CD4-positive, alpha-beta memory T cell (primary cell): Measurements from ENCODE around the gene GABRB2. TPM values are rescaled to one million over a fixed set of nuclear protein-coding genes. Genes with fewer than 3 reads are reported as not detected.

Experiments used
- CTCF ChIA-PET: fragments of 350-600 bp; sonication (Branson Sonifier 250); formaldehyde crosslinking; loops from one replicate; lab custom pipeline; 2021; ENCODE audit warnings: inconsistent platforms; ENCODE audit not compliant: partially characterized antibody; lab: Charles Lee
- POLR2A ChIA-PET: fragments of 350-600 bp; sonication (Branson Sonifier 250); formaldehyde crosslinking; loops from one replicate; lab custom pipeline; 2021; ENCODE audit not compliant: partially characterized antibody; lab: Charles Lee
- DNase-seq, 5 donors: peaks; one replicate each; pipeline versions ENCODE4 v3.0.0 to v3.0.0-alpha.2; 2020 to 2022; ENCODE audit warnings: mixed read lengths in 1 of 5
- H3K27ac ChIP-seq: one replicate; pipeline ENCODE4 v1.7.0; 2013; ENCODE audit warnings: low read depth, low read length
- H3K27me3 ChIP-seq: 2 replicates; pipeline ENCODE4 v1.7.0; 2013; ENCODE audit warnings: mild to moderate bottlenecking, low read length, moderate library complexity; ENCODE audit not compliant: insufficient read depth
- H3K36me3 ChIP-seq: 2 replicates; pipeline ENCODE4 v1.7.0; 2013; ENCODE audit warnings: mild to moderate bottlenecking, low read length, moderate library complexity; ENCODE audit not compliant: insufficient read depth
- H3K4me1 ChIP-seq: 2 replicates; pipeline ENCODE4 v1.7.0; 2013; ENCODE audit warnings: mild to moderate bottlenecking, low read length, moderate library complexity; ENCODE audit not compliant: insufficient read depth
- H3K4me3 ChIP-seq, 2 donors: one replicate each; pipeline ENCODE4 v1.7.0; 2013; ENCODE audit warnings: low read length in 2 of 2, mild to moderate bottlenecking in 1 of 2
- H3K9me3 ChIP-seq, 2 donors: one replicate each; pipeline ENCODE4 v1.7.0; 2013; ENCODE audit warnings: low read length in 2 of 2, control low read depth in 1 of 2; ENCODE audit not compliant: control insufficient read depth in 1 of 2
- H3K27ac Mint-ChIP-seq, 7 donors: one replicate each; pipeline ENCODE4 v1.8.0; 2020 to 2021; ENCODE audit warnings: mixed read lengths in 7 of 7, mild to moderate bottlenecking in 6 of 7, inconsistent platforms in 3 of 7, moderate library complexity in 3 of 7
- H3K27me3 Mint-ChIP-seq, 2 donors: one replicate each; pipeline ENCODE4 v1.8.0; 2020 to 2021; ENCODE audit warnings: mixed read lengths in 2 of 2
- H3K36me3 Mint-ChIP-seq, 2 donors: one replicate each; pipeline ENCODE4 v1.8.0; 2020 to 2021; ENCODE audit warnings: mixed read lengths in 2 of 2, inconsistent platforms in 1 of 2, mild to moderate bottlenecking in 1 of 2
- H3K4me1 Mint-ChIP-seq, 4 donors: one replicate each; pipeline ENCODE4 v1.8.0; 2020 to 2021; ENCODE audit warnings: mixed read lengths in 4 of 4, mild to moderate bottlenecking in 1 of 4
- H3K4me3 Mint-ChIP-seq, 8 donors: one replicate each; pipeline ENCODE4 v1.8.0; 2020 to 2021; ENCODE audit warnings: mixed read lengths in 8 of 8, mild to moderate bottlenecking in 7 of 8, moderate library complexity in 6 of 8, inconsistent platforms in 3 of 8
- H3K9me3 Mint-ChIP-seq, 8 donors: one replicate each; pipeline ENCODE4 v1.8.0; 2020 to 2021; ENCODE audit warnings: mixed read lengths in 8 of 8, mild to moderate bottlenecking in 5 of 8, inconsistent platforms in 3 of 8, moderate library complexity in 1 of 8
- intact Hi-C: fragments of 100-400 bp; cut with micrococcal nuclease; formaldehyde crosslinking; loops from one replicate; pipeline ENCODE4 v1.15.1; 2023
- polyA plus RNA-seq, 2 donors: library from polyadenylated mRNA; unstranded; fragments of 300-500 nt; fragmentation: Illumina TruSeq; gene quantifications; one replicate each; pipeline ENCODE4 v1.2.3, GENCODE V29; 2021
- total RNA-seq, 2 experiments: library from RNA; stranded (reverse); gene quantifications; one replicate each; pipeline ENCODE4 v1.2.3, GENCODE V29; 2021

GABRB2 gene
- total and polyA plus RNA-seq, 4 experiments from 2014 or later = not detected

- Histone ChIP-seq H3K27me3 (no peaks in the 10 kb centered on the region), H3K9me3 (no peaks in the 10 kb centered on the region), H3K4me3 (no peak overlapping the region), H3K36me3 (no peaks in the 10 kb centered on the region), H3K27ac (no peak overlapping the region), H3K4me1 (no peaks in the 10 kb centered on the region)
- H3K27ac Mint-ChIP-seq = no peak overlapping the region
- no peaks in the 10 kb centered on the region for H3K36me3 Mint-ChIP-seq
- H3K4me1 Mint-ChIP-seq = no peaks in the 10 kb centered on the region
- no peak overlapping the region for H3K4me3 Mint-ChIP-seq
- ChIA-PET POLR2A (no interaction called here), CTCF (no interaction called here)
- peaks cover 0 to 3% (median 0%) of the 10 kb centered on the region in 8 donors for H3K9me3 Mint-ChIP-seq
- intact Hi-C loops = no loop called here
- DNase-seq = no peak
- no peaks in the 10 kb centered on the region for H3K27me3 Mint-ChIP-seq
Observed at GRCh38 chr5:161391724-161392123, 154.8 kb downstream of the GABRB2 start.

GRCh38 chr5:161391016-161391415 is 155.5 kb downstream of the GABRB2 start:
- no peaks in the 10 kb centered on the region for H3K36me3 ChIP-seq
- H3K4me3 ChIP-seq = no peak overlapping the region
- no peak for DNase-seq
- ChIA-PET POLR2A (no interaction called here), CTCF (no interaction called here)
- no peak overlapping the region for H3K4me3 Mint-ChIP-seq
- no peaks in the 10 kb centered on the region for H3K27me3 Mint-ChIP-seq
- no peaks in the 10 kb centered on the region for H3K36me3 Mint-ChIP-seq
- H3K27ac Mint-ChIP-seq = no peak overlapping the region
- no peaks in the 10 kb centered on the region for H3K9me3 ChIP-seq
- H3K27ac ChIP-seq = no peak overlapping the region
- no peaks in the 10 kb centered on the region for H3K4me1 Mint-ChIP-seq
- H3K9me3 Mint-ChIP-seq = peaks cover 0 to 3% (median 0%) of the 10 kb centered on the region in 8 donors
- no peaks in the 10 kb centered on the region for H3K4me1 ChIP-seq
- intact Hi-C loops = no loop called here
- H3K27me3 ChIP-seq = no peaks in the 10 kb centered on the region

- ChIA-PET CTCF (no interaction called here), POLR2A (no interaction called here)
- no peaks in the 10 kb centered on the region for H3K36me3 ChIP-seq
- Mint-ChIP-seq H3K4me3 (no peak overlapping the region), H3K36me3 (no peaks in the 10 kb centered on the region), H3K27me3 (no peaks in the 10 kb centered on the region), H3K4me1 (no peaks in the 10 kb centered on the region), H3K27ac (no peak overlapping the region), H3K9me3 (peaks cover 0 to 2% (median 0%) of the 10 kb centered on the region in 8 donors)
- no peak overlapping the region for H3K27ac ChIP-seq
- no peaks in the 10 kb centered on the region for H3K27me3 ChIP-seq
- intact Hi-C loops = no loop called here
- H3K9me3 ChIP-seq = no peaks in the 10 kb centered on the region
- H3K4me1 ChIP-seq = no peaks in the 10 kb centered on the region
- no peak for DNase-seq
- H3K4me3 ChIP-seq = no peak overlapping the region
Observed at GRCh38 chr5:161387121-161387520, 159.4 kb downstream of the GABRB2 start.

- no peaks in the 10 kb centered on the region for H3K36me3 ChIP-seq
- no peaks in the 10 kb centered on the region for H3K27me3 Mint-ChIP-seq
- H3K9me3 Mint-ChIP-seq = no peaks in the 10 kb centered on the region
- DNase-seq = no peak
- H3K9me3 ChIP-seq = no peaks in the 10 kb centered on the region
- H3K27ac ChIP-seq = no peak overlapping the region
- no peak overlapping the region for H3K4me3 ChIP-seq
- ChIA-PET CTCF (no interaction called here), POLR2A (no interaction called here)
- no peaks in the 10 kb centered on the region for H3K4me1 ChIP-seq
- no peaks in the 10 kb centered on the region for H3K27me3 ChIP-seq
- no peak overlapping the region for H3K4me3 Mint-ChIP-seq
- H3K4me1 Mint-ChIP-seq = no peaks in the 10 kb centered on the region
- intact Hi-C loops = no loop called here
- H3K27ac Mint-ChIP-seq = no peak overlapping the region
- H3K36me3 Mint-ChIP-seq = no peaks in the 10 kb centered on the region
Observed at GRCh38 chr5:161385027-161385426, 161.5 kb downstream of the GABRB2 start.

- H3K4me3 Mint-ChIP-seq = no peak overlapping the region
- H3K4me1 Mint-ChIP-seq = no peaks in the 10 kb centered on the region
- H3K27me3 Mint-ChIP-seq = no peaks in the 10 kb centered on the region
- no peaks in the 10 kb centered on the region for H3K4me1 ChIP-seq
- no peaks in the 10 kb centered on the region for H3K9me3 ChIP-seq
- no peak for DNase-seq
- no peaks in the 10 kb centered on the region for H3K9me3 Mint-ChIP-seq
- H3K4me3 ChIP-seq = no peak overlapping the region
- ChIA-PET CTCF (no interaction called here), POLR2A (no interaction called here)
- H3K36me3 Mint-ChIP-seq = no peaks in the 10 kb centered on the region
- H3K27ac Mint-ChIP-seq = no peak overlapping the region
- intact Hi-C loops = no loop called here
- H3K27ac ChIP-seq = no peak overlapping the region
- H3K36me3 ChIP-seq = no peaks in the 10 kb centered on the region
- no peaks in the 10 kb centered on the region for H3K27me3 ChIP-seq
Observed at GRCh38 chr5:161382685-161383084, 163.8 kb downstream of the GABRB2 start.

- H3K27me3 Mint-ChIP-seq = no peaks in the 10 kb centered on the region
- DNase-seq = no peak
- no peaks in the 10 kb centered on the region for H3K27me3 ChIP-seq
- no peaks in the 10 kb centered on the region for H3K36me3 ChIP-seq
- intact Hi-C loops = no loop called here
- no peak overlapping the region for H3K27ac Mint-ChIP-seq
- H3K9me3 Mint-ChIP-seq = no peaks in the 10 kb centered on the region
- no peak overlapping the region for H3K4me3 ChIP-seq
- H3K4me3 Mint-ChIP-seq = no peak overlapping the region
- POLR2A ChIA-PET = no interaction called here
- no peaks in the 10 kb centered on the region for H3K4me1 ChIP-seq
- CTCF ChIA-PET = no interaction called here
- no peak overlapping the region for H3K27ac ChIP-seq
- no peaks in the 10 kb centered on the region for H3K9me3 ChIP-seq
- no peaks in the 10 kb centered on the region for H3K36me3 Mint-ChIP-seq
- H3K4me1 Mint-ChIP-seq = no peaks in the 10 kb centered on the region
Observed at GRCh38 chr5:161380486-161380885, 166.0 kb downstream of the GABRB2 start.

- Histone ChIP-seq H3K9me3 (no peaks in the 10 kb centered on the region), H3K27me3 (no peaks in the 10 kb centered on the region), H3K36me3 (no peaks in the 10 kb centered on the region), H3K4me1 (no peaks in the 10 kb centered on the region), H3K4me3 (no peak overlapping the region), H3K27ac (no peak overlapping the region)
- no peaks in the 10 kb centered on the region for H3K27me3 Mint-ChIP-seq
- intact Hi-C loops = no loop called here
- no peak for DNase-seq
- H3K36me3 Mint-ChIP-seq = no peaks in the 10 kb centered on the region
- CTCF ChIA-PET = no interaction called here
- no peaks in the 10 kb centered on the region for H3K9me3 Mint-ChIP-seq
- POLR2A ChIA-PET = no interaction called here
- no peaks in the 10 kb centered on the region for H3K4me1 Mint-ChIP-seq
- H3K4me3 Mint-ChIP-seq = no peak overlapping the region
- no peak overlapping the region for H3K27ac Mint-ChIP-seq
Observed at GRCh38 chr5:161378701-161379100, 167.8 kb downstream of the GABRB2 start.

- Mint-ChIP-seq H3K9me3 (no peaks in the 10 kb centered on the region), H3K27me3 (no peaks in the 10 kb centered on the region), H3K27ac (no peak overlapping the region), H3K36me3 (no peaks in the 10 kb centered on the region), H3K4me3 (no peak overlapping the region), H3K4me1 (no peaks in the 10 kb centered on the region)
- H3K27me3 ChIP-seq = no peaks in the 10 kb centered on the region
- no peak overlapping the region for H3K4me3 ChIP-seq
- DNase-seq = no peak
- no peaks in the 10 kb centered on the region for H3K4me1 ChIP-seq
- H3K9me3 ChIP-seq = no peaks in the 10 kb centered on the region
- H3K27ac ChIP-seq = no peak overlapping the region
- intact Hi-C loops = no loop called here
- POLR2A ChIA-PET = no interaction called here
- CTCF ChIA-PET = no interaction called here
- no peaks in the 10 kb centered on the region for H3K36me3 ChIP-seq
Observed at GRCh38 chr5:161376034-161376433, 170.5 kb downstream of the GABRB2 start.
